GM19351 (cell line): ENCODE results near the gene TCEAL3.
"Not testable (repeated sequence)": the region's sequence is repeated elsewhere in the genome, so short reads cannot be mapped to it uniquely, and the experiment has no call there.

Experiments used
- ATAC-seq: cut with Tn5 transposase; IDR thresholded peaks from one replicate; pipeline ENCODE4 v1.9.1; 2021; ENCODE audit warnings: mild to moderate bottlenecking, moderate library complexity; ENCODE audit not compliant: unreplicated experiment

TCEAL3 gene

GRCh38 chrX:103659460-103659859, 51.7 kb downstream of the TCEAL3 start:
- not testable (repeated sequence) for ATAC-seq
